ENCODE data around the gene IL17RC. TPM values are rescaled to one million over a fixed set of nuclear protein-coding genes. Genes with fewer than 3 reads are reported as not detected.

Gene IL17RC
- total RNA-seq, 1 experiment from 2014 or later = 6.8 TPM

DNA sequence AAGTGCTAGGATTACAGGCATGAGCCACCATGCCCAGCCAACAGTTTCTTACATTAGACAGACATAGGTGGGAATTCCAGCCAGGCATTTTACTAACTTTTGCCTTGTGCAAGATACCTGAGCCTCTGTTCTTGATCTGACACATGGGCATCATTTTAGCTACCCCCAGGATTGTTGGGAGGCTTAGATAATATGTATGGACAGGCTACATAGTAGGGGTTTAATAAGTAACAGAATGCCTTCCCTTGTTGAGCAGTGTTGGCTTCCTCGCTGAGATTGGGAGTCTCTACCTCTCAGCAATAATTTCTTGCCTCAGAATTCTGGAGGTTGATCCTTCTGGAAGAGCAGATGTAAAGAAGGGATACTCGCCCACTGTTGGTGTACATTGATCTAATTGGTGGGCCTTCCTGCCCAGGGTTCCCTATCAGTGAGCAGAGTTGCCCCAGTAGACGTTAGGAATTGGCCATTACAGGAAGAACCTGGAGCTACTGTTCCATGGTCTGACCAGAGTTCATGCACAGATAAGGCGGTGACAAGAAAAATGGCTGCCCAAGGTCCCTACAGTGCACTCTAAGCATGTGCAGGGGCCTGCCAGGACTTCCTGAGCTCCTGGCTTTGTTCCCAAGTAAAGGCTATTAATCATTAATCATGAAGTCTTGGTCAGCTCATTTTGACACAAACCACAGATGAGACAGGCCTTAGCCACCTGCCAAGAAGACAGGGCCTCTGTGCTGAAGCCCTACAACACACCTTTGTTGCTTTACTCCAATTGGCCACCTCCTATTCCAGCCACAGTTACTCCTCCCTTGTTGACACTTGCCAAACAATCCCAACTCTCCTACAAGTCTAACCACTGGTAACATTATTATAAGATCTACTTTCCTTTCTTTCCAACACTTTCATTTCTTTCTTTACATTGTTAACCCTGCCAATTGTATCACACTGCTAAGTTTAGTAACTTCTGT is 19.2 kb upstream of the IL17RC start:
- Mint-ChIP-seq H3K4me1 (peaks cover 7 to 20% of the 10 kb centered on the region in 2 experiments), H3K27ac (0 out of 7 replicates have a peak overlapping the region, but pooled peaks of 1 of the 3 experiments have one; percentile 12), H3K9me3 (no peaks in the 10 kb centered on the region), H3K4me3 (no peak overlapping the region), H3K27me3 (ENCODE audit: low read depth) (no peaks in the 10 kb centered on the region), H3K36me3 (ENCODE audit: insufficient read depth in 1 of 3, low read depth in 3 of 3) (peaks cover 9 to 19% (median 19%) of the 10 kb centered on the region in 3 experiments; a peak in 6 of 7 replicates)
- Histone ChIP-seq H3K14ac (ENCODE audit: insufficient read depth, low read length) (no peak overlapping the region), H3T11ph (ENCODE audit: low read length) (no peak overlapping the region), H3K4ac (ENCODE audit: low read depth, low read length) (no peak overlapping the region), H2BK12ac (ENCODE audit: insufficient read length, low read depth, low read length) (no peak overlapping the region), H4K91ac (ENCODE audit: insufficient read length, low read depth, low read length) (no peak overlapping the region), H4K5ac (ENCODE audit: insufficient read length, low read depth, low read length) (no peak overlapping the region), H3K18ac (ENCODE audit: insufficient read length, low read depth, low read length) (no peak overlapping the region), H4K20me1 (ENCODE audit: control insufficient read depth, insufficient read depth, insufficient read length) (no peaks in the 10 kb centered on the region), H2BK5ac (ENCODE audit: insufficient read length, low read length) (no peak overlapping the region), H3K4me2 (ENCODE audit: insufficient read depth, insufficient read length, low read length) (no peak overlapping the region), H2BK15ac (ENCODE audit: low read depth, low read length) (no peak overlapping the region), H3K23me2 (ENCODE audit: insufficient read length, low read depth, low read length, poor library complexity, severe bottlenecking) (no peaks in the 10 kb centered on the region), H3K79me1 (ENCODE audit: insufficient read depth, low read depth, low read length, poor library complexity, severe bottlenecking) (peaks cover 1% of the 10 kb centered on the region), H3K79me2 (ENCODE audit: insufficient read depth, low read length) (no peaks in the 10 kb centered on the region), H3K9me3 (ENCODE audit: control insufficient read depth, low read depth, low read length) (no peaks in the 10 kb centered on the region), H3K27me3 (ENCODE audit: insufficient read depth, low read length) (no peaks in the 10 kb centered on the region), H4K8ac (replicated peaks; ENCODE audit: insufficient read length, low read depth, low read length) (no peak overlapping the region), H2BK20ac (ENCODE audit: low read depth, low read length, poor library complexity, severe bottlenecking) (no peak overlapping the region), H3K4me1 (ENCODE audit: insufficient read depth, low read length) (no peaks in the 10 kb centered on the region), H3K23ac (ENCODE audit: insufficient read length, low read depth, low read length) (no peak overlapping the region), H2AK5ac (ENCODE audit: insufficient read length, low read length) (no peak overlapping the region), H2AFZ (ENCODE audit: low read length) (no peak overlapping the region), H3K27ac (ENCODE audit: insufficient read length, low read depth, low read length) (no peak overlapping the region), H3K56ac (ENCODE audit: insufficient read length, low read depth, low read length) (no peak overlapping the region), H2BK120ac (ENCODE audit: low read depth, low read length, poor library complexity, severe bottlenecking) (no peak overlapping the region), H3K9ac (ENCODE audit: extremely low read depth, insufficient read length, low read length) (no peak overlapping the region)
- no peak for TF ChIP-seq CTCF (conservative IDR thresholded peaks at IDR 0.05)
- WGBS (ENCODE audit: extremely low coverage, insufficient read length, low lambda C conversion rate) = no CpG with 5 or more reads among the region's 4 CpGs
- no peak for DNase-seq

Data from H9 (cell line).